ENCODE results near the gene OTOP3.

DNA sequence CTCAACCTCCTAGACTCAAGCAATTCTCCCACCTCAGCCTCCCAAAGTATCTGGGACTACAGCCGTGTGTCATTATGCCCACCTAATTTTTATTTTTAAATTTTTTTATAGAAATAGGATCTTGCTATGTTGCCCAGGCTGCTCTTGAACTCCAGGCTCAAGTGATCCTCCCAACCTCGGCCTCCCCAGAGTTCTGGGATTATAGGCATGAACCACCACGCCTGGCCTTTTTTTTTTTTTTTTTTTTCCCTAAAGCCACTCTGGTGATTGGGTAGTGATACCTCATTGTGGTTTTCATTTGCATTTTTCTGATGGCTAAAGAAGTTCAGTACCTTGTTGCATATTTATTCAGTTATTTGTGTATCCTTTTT lies 50.5 kb downstream of the OTOP3 start:
- no peak for TF ChIP-seq POLR2AphosphoS5 (IDR thresholded peaks at IDR 0.05; ENCODE audit: insufficient read depth, low read depth, low read length)
- TF ChIP-seq CTCF (IDR thresholded peaks at IDR 0.05; ENCODE audit: extremely low read depth in 1 of 2, insufficient read depth in 1 of 2, low read depth in 1 of 2, low read length in 2 of 2), result no peak
- TF ChIP-seq POLR2A (IDR thresholded peaks at IDR 0.05; ENCODE audit: low read depth, low read length), result no peak
- TF ChIP-seq EZH2 (IDR thresholded peaks at IDR 0.05; ENCODE audit: borderline replicate concordance, low read depth, low read length, severe bottlenecking), result no peak
- TF ChIP-seq, protein P1, sequence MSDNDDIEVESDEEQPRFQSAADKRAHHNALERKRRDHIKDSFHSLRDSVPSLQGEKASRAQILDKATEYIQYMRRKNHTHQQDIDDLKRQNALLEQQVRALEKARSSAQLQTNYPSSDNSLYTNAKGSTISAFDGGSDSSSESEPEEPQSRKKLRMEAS (IDR thresholded peaks at IDR 0.05; ENCODE audit: insufficient read depth, insufficient read length), result no peak
- TF ChIP-seq MYC (IDR thresholded peaks at IDR 0.05; ENCODE audit: low read depth, low read length), result no peak

Data from endothelial cell of umbilical vein (primary cell).